Mesenteric fat pad (tissue), 1 donor: ENCODE results near the gene SPDEF. TPM values are rescaled to one million over a fixed set of nuclear protein-coding genes. Genes with fewer than 3 reads are reported as not detected.

Experiments used
- DNase-seq: peaks from one replicate; pipeline ENCODE4 v3.0.0-alpha.2; 2020; ENCODE audit warnings: low spot score
- long read RNA-seq: library from polyadenylated mRNA; unstranded; transcript quantifications from one replicate; pipeline ENCODE4 v2.0.0, GENCODE V29; 2020
- total RNA-seq: library from RNA; stranded (reverse); fragmentation: NEBNext Ultra II Directional; extraction: Animal tissue kit (Norgen Biotek cat#: 25700); gene quantifications from one replicate; pipeline ENCODE4 v1.2.1, GENCODE V29; 2021
- donor health status: DM: yes; HTN: yes; CAD: no.

Gene SPDEF
- total RNA-seq = 0.16 TPM
- long read RNA-seq = 0 reads

DNA sequence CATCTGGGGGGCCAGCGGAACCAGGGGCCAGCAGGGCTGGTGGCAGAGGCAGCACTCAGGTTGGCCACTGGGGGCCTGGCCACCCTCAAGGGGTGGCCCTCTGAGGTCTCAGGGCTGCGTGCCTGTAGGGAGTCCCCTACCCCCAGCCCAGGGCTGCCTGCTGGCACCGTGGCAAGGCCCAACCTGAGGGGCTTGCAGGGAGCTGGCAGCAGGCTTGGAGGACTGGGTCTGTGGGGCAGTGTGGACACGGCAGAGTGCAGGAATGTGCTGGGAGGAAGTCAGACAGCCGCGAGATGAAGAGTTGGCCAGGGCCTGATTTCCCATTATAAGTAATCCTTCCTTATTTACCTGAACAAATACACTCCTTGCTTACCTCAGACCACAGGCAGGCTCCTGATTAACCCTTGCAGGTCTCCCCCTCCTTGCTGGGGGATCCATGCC is at the start of gene SPDEF:
SPDEF (minus strand) TSS at position 299 of the 441 bp plus-strand sequence. CDS start 11,874 bp downstream, outside the sequence.
- DNase-seq = no peak

DNA sequence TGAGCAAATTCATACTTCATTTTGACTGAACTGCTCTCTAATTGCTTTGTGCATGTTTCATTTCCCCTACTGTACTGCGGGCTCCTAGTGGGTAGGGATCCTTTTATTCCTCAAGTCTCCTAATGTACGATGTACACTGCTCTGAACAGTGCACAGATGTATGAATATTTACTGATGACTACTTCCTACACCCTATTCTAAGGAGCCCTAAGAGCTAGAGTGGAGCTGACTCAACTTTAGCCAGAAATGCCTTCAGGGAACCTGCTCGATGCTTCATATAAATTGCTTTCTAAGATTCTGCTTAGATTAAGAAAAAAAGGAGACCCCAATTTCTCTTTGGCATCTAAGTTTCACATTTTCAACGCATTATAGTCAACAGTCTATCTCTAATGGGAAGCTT is 47.6 kb upstream of the SPDEF start:
- DNase-seq = no peak

GRCh38 chr6:34602318-34603111 is 46.4 kb upstream of the SPDEF start:
- DNase-seq = no peak

DNA sequence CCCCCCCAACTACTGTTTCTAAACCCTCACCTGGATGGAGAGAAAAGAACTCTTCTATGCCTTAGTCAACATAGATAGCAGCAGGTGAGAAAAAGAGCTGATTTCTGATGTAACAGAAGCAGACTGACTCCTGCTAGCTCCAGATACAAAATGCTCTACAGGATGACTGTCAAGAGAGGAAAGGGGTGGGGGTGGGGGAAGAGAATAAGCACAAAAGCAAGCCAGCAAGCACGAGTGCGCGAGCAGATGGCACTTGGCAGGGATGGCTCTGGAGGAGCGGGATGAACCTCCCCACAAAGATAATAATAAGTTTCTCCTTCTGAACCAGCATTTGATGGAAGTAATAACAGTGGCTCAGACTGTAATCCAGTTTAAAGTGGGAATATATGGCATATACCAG is 45.6 kb upstream of the SPDEF start:
- DNase-seq = no peak

GRCh38 chr6:34600796-34601195 is 44.7 kb upstream of the SPDEF start:
- no peak for DNase-seq

DNA sequence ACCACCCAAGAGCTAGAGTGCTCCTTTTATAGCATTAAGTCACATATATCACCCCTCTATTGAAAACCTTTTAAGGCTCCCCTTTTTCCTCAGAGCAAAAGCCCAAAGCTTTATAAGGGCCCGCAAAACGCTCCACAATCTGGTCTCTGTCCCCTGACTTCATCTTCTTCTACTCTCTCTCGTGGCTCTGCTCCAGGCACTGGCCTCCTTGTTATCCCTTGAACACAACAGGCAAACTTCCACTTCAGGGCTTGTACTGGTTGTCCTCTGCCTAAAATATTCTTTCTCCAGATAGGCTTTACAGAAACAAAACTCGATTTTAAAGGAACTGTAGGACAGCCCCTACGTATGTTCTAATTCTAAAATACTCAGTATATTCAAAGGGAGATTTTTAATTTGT is 44.0 kb upstream of the SPDEF start:
- no peak for DNase-seq

GRCh38 chr6:34598712-34599111 is 42.6 kb upstream of the SPDEF start:
- no peak for DNase-seq

DNA sequence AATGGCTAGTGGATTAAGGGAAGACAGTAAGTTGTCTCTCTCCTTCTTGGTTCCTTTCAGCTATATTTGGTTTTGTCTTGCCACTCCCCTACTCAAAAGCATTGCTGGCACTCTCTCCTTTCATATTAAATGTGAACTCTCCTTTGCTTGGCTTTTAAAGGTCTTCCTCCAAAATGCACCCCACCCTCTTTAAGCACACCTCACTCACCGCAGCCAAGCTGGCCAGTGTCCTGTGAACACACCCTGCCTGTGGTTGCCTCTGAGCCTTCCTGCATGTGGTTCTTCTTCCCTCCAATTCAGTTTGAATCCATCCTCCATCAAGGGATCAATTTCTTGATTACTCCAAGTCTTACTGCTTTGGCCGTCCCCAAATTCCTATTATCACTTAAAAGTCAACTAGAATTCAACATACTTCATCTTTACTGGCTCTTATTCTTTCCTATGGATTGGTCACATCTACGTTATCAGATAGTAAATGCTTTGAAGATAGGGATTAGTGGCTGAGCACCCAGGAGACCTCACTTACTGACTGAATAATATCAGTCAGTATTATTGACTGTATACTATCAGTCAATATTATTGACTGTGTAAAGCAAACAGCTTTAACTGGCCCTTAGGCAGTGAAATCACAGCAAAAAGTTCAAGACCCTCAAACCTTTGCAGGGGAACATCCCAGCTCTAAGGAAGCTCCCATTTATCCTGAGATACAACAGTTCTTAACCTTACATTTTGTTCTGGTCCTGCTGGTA is 41.6 kb upstream of the SPDEF start:
- DNase-seq = no peak

DNA sequence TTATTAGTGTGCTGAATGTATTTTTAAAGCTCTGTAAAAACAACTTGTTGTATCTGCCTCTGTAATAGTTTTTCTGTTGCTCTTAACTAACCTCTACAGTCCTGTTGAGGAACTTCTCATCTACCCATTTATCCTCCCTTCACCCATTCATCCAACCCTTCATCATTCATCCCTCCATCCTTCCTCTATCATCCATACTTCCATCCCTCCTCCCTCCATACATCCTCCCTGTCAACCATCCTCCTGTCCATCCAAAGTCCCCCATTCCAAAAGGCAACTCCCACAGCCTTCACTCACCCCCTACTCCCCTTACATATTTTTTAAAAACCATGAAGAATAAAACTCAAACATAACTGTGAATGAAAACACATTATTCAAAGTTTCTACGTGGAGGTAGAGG is 40.7 kb upstream of the SPDEF start:
- DNase-seq = no peak

- DNase-seq = no peak
These were observed 39.4 kb upstream of the SPDEF start for GRCh38 chr6:34595332-34596184.

DNA sequence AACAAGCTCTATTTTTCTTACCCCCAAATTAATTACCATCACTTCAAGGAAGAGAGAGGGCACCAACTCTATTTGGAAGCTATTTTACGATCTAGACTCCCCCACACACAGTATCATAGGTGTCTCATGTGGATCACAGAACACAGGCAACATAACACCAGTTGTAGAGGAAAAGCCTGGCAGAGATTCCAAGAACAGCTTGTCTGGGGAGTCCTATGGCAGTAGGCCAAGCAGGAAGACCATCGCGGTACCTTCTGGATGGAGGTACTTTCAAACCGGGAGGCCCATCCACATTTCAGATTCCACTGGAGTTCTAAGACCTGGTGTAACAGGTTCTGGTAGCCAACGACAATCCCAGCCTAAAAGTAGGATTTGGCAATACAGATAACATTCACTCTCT is 37.6 kb upstream of the SPDEF start:
- DNase-seq = no peak

DNA sequence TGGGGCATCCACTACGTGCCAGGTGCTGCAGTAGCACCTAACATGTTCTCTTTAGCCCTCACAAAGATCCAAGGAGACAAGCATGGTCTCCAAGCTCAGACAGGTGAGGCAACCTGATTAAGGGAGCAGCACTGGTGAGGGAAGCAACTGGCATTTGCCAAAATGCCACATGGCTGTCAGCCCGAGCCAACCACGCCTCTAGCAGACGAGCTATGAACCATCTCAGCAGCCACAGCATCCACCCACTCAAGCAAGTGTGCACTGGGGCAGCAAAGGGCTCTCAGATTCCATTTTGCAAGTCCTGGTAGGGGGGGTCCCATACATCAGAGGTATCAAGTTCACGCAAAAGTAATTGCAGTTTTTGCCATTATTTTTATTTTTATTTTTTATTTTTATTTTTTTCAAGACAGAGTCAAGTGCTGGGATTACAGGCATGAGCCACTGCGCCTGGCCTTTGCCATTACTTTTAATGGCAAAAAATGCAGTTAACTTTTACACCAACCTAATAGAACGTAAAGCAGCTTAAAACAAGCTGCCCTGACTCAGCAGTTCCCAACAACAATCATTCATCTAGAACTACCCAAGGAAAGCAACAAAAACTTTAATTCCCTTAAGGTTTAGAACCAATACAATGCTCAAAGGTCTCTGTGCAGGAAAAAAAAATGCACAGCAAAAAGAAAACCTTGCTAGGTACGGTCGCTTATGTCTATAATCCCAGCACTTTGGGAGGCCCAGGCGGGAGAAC is 36.3 kb upstream of the SPDEF start:
- no peak for DNase-seq

GRCh38 chr6:34589691-34590090 is 33.6 kb upstream of the SPDEF start:
- DNase-seq = peak; percentile 4

DNA sequence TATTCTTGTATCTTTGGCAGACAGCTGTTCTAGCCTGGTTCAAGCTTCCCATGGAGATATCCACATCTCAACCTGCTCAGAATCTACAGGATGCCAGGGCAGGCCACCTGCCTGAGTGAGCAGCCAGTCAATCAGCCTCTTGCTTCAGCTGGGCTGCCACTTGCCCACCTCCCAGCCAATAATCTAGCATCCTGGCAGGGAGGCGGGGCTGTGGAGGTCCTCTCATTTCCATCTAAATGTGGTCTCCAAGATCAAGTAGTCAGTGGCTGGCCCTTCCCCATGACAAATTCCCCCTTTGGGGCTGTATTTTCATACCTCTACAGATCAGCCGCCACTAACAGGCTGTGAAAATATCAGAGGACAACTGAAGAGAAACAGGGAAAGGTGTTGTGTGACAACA is 33.0 kb upstream of the SPDEF start:
- DNase-seq = peak; percentile 77

DNA sequence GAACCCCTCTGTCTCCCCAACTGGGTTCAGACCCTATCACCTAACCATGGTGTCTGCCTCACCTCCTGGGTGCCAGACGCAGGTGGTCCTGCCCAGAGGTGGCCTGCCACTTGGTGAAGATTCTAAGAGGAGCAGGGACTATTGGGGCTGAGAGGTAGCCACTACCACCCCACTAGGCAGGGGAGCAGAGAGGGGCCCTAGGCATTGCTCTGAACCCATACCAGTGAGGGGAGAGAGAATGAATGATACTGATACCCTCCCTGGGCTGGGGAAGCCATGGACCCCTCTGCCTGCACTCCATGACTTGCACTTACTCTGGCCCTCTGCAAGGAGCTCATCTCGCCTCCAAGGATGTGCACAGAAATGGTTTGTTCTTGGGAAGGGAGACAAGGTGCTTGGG is 31.7 kb upstream of the SPDEF start:
- peak; percentile 69 for DNase-seq

- peak; percentile 60 for DNase-seq
These were observed 31.2 kb upstream of the SPDEF start for GRCh38 chr6:34587325-34587724.

- peak; percentile 64 for DNase-seq
These were observed 30.4 kb upstream of the SPDEF start for GRCh38 chr6:34586327-34587040.

GRCh38 chr6:34585512-34586061 is 29.5 kb upstream of the SPDEF start:
- peak; percentile 79 for DNase-seq

- DNase-seq = peak; percentile 39
These were observed 29.0 kb upstream of the SPDEF start for GRCh38 chr6:34585108-34585507.

DNA sequence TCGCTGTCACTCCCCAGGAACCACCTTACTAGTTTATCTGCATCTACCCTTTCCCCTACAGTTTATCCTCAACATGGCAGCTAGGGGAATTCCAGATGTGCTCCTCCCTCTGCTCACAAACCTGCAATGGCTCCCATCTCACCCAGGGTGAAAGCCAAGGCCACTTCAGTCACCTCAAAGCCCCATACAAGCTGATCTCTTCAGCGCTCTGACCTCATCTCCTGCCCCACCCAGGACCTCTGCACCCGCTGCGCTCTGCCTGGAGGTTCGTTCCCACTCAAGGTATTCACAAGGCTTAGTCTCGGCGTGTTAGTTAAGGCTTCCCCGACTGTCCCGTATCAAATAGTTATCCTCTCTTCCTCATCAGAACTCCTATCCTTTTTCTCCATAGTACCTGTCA is 28.6 kb upstream of the SPDEF start:
- DNase-seq = peak; percentile 65
